Embryonic facial prominence (tissue), 1 donor: ENCODE results near the gene UBR4.
"Not testable (repeated sequence)": the region's sequence is repeated elsewhere in the genome, so short reads cannot be mapped to it uniquely, and the experiment has no call there.

Source experiments
- DNase-seq: peaks from one replicate; pipeline ENCODE4 v3.0.0-alpha.2; 2016; ENCODE audit errors: extremely low spot score

The UBR4 gene

GRCh38 chr1:19190468-19190867, 19.6 kb downstream of the UBR4 start:
- DNase-seq: no peak

- no peak for DNase-seq
Observed at GRCh38 chr1:19189270-19189669, 20.8 kb downstream of the UBR4 start.

GRCh38 chr1:19187852-19188251, 22.2 kb downstream of the UBR4 start:
- DNase-seq: no peak

GRCh38 chr1:19186001-19186400, 24.1 kb downstream of the UBR4 start:
- no peak for DNase-seq

DNA sequence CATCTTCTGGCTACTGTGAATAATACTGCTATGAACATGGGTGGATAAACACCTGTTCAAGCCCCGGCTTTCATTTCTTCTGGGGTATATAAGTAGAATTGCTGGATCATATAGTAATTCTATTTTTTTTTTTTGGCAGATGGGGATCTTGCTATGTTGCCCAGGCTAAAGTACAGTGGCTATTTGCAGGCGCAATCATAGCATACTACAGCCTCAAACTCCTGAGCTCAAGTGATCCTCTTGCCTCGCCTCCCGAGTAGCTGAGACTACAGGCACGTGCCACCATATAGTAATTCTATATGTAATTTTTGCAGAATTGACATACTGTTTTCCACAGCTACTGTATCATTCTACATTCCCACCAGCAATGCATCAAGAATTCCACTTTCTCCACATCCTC, 27.8 kb downstream of the UBR4 start:
- DNase-seq: no peak

- not testable (repeated sequence) for DNase-seq
Observed at GRCh38 chr1:19180265-19180657, 29.8 kb downstream of the UBR4 start.

DNA sequence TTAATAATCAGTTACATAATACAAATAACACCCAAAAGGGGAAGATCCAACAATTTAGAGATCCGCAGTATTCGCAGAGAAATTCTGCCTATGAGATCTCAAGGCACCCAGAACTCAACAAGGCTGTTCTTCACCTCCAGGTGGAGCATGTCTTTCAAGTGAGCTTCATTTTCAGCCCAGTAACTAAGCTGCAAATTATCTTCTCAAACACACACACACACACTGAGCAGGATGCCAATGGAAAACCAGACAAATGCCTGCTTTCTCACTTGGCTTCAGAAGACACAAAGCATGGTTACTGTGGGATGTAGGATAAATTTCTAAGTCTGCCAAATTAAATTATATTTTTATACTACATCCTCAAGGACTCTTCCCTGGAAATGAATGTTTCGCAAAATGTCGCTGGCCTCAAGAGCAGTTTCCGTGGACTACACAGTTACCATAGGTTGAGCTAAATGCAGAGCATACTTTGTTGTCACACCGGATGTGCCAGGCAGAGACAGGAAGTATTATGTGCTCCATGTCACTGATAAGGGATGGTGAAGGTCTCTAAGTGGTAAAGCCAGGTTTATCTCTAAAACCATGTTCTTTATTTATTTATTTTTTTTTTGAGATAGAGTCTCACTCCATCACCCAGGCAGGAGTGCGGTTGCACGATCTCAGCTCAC, 30.3 kb downstream of the UBR4 start:
- no peak for DNase-seq

- no peak for DNase-seq
Observed at GRCh38 chr1:19178734-19179398, 31.2 kb downstream of the UBR4 start.

- DNase-seq: no peak
Observed at GRCh38 chr1:19177811-19178210, 32.3 kb downstream of the UBR4 start.

DNA sequence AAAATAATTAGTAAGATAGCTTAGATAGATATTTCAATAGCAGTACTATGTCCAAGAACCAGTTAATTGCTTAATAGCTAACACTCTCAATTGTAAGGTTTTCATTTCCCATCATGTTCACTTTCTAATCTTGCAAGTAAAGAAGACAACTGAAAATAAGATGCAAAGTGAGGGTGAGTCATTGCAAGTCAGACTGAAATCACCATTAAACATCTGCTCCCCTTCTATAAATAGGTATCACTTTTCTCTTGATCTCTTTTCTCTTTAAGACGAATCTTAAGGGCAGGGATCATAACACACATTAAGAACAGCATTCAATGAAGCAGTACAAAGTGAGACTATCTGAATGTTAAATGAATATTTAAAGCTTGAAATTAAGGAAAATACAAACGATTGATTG, 40.4 kb downstream of the UBR4 start:
- DNase-seq: no peak

DNA sequence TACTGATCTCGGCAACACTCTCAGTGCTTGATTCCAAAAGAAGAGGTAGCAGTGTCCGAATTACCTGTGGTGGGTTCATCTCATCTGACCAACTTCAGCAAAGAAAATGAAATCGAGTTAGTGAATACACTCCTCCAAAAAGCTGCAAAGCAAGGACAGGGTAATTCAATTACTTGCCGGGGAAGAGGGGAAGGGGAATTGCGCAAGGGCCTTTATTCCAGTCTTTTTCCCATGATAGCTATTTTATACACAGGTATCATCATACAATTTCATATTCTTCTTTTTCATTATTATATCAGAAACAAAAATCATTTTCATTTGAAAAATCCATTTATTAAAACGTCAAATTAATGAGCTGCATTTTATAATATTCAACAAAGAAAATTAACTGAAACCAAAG, 42.9 kb downstream of the UBR4 start:
- DNase-seq: no peak

- DNase-seq: no peak
Observed at GRCh38 chr1:19166066-19166465, 44.0 kb downstream of the UBR4 start.

DNA sequence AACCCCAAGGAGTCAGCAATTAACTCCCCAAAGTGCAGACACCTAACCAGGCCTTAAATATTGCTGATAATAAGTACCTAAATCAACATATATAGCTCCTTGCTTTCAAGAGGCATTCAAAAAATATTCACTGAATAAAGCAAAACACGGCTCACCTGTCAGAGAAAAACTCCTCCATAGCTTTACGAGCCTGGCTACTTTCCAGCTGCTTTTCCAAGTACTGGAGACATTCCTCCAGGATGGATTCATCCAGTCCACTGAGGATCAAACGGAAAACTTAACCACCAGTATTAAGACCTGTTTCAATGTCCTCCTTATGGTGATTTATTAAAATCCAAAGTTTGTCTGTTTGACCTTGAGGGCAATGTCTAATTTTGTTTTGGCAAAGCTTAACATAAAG, 44.6 kb downstream of the UBR4 start:
- no peak for DNase-seq

- no peak for DNase-seq
Observed at GRCh38 chr1:19164274-19165015, 45.6 kb downstream of the UBR4 start.

DNA sequence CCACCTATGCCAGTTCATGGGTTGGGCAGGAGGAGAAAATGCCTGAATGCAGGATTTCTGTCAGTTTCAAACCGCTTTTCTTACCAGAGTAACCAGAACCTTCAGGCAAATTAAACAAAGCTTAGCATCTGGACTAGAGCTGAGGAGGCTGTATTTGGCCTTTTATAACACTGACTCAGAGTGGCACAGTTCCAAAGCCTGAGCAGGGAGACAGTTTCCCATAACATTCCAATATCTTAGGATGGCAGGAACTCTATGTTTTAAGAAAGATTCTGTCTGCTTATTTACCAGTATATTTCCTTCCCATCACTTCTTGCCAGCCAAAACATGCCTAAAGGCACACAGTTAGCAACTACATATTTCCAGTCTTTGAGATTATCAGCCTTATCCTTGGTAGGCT, 46.8 kb downstream of the UBR4 start:
- DNase-seq: no peak

DNA sequence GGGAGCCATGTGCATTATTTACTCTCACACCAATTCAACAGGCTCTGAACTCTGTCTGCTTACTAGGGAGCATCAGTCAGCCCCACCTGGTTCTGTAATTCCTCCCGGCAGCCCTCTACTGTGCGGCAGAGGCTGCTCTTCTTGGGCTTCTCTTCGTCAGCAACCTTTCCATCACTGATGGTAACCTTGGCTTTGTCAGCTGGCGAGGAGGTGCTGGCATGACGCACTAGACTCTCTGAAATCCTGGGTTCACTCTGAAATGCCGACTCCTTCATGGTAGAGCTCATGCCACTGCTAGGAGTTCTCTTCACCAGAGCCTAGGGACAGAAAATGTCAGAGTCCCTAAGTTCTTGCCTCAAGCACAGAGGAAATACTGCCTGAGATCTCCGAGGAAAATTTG, 49.2 kb downstream of the UBR4 start:
- no peak for DNase-seq

DNA sequence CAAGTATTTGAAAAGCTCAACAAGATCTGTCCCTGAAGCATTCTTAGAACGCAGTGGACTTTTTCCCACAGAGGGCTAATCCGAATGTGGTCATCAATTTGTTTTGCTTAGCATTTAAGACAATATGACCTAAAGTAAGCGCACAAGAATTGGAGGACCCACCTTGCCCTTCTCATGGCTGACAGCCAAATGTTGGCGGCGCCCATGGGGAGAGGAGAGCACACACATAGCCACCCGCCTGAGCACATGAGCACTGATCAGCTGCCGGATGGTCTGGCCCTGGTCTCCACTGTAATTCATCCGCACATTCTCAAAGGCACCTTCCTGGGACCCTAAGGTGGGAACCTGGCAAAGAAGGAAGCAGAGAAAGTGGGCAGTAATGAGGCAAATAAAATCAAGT, 52.4 kb downstream of the UBR4 start:
- DNase-seq: no peak

DNA sequence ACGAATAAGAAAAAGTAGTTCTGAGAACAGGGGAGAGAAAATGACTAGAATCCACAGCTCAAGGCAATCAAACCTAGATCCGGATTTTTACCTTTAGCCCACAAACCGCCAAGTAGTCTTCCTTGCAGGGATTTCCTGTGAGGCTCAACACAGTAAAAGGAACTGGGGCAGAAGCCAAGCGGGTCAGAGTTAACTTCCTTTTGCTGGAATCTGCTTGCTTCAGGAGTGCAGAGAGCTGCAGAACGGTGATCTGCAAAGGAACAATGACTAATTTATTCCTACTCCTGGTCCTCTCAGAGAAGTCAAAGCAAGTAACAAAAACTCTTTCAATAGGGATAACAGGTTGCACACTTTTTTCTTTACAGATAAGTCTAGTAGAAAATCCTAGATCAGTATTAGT, 53.4 kb downstream of the UBR4 start:
- no peak for DNase-seq

GRCh38 chr1:19154876-19155275, 55.2 kb downstream of the UBR4 start:
- no peak for DNase-seq

DNA sequence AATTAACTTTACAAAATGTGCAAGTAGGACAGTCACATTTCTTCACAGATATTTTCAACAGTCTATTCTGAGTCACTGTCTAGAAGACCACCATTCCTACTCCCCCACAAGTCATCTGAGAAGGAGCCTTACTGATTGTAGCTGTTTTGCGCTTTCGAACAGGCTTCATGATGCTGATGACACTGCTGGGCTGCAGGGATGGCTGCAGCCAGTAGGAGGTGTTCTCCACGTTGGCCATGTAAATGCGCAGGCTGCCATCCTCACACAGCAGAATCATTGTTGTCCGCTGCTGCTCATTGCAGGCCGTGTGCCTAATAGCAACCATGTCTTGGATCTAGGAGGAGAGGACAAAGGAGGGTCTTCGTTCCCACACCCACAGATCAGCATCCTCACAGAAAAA, 56.9 kb downstream of the UBR4 start:
- DNase-seq: no peak

DNA sequence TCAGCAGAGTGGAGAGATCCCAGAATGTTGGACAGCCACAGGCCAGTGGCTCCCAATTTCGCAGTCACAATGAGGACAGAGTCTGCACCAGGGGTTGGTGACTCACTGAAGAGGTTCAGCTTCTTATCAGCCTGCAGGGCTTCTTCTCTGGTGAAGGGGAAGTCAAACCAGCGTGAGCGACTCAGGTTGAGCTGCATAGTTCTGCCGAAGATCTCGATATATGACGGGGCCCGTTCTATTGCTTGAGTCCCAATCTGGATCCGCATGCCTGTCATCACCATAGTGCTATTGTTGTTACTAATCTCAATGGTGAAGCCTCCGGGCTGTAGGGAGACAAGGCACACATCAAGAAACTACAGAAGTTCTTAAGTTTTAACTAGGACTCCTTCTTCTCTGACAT, 58.5 kb downstream of the UBR4 start:
- no peak for DNase-seq

GRCh38 chr1:19149736-19150135, 60.3 kb downstream of the UBR4 start:
- no peak for DNase-seq

DNA sequence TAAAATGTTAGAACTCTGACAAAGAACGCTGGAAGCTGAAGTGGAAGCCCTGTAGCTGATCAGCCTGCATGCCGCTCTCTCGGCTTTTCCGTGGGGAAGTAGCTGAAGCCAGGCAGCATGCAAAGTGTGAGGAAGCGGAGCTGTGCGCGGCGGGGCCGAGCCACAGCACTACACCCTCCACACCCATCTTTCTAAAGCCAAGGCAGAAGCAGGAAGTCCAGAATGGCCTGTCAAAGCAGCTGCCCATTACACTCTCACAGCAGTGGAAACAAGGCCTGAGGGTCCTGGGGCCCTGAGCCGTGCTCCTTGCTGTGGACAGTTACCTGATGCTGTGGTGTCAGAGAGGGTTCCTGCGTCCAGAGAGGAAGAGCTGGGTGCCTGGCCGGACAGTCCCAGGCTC, 69.6 kb downstream of the UBR4 start:
- DNase-seq: no peak
